Measurements from ENCODE around the gene GCAT. TPM values are rescaled to one million over a fixed set of nuclear protein-coding genes. Genes with fewer than 3 reads are reported as not detected.

Gene GCAT
- total RNA-seq, 1 donor from 2014 or later, result 10.2 TPM

GRCh38 chr22:37844904-37845329, 37.2 kb downstream of the GCAT start:
- DNase-seq, result no peak

- DNase-seq, result no peak
Measured at GRCh38 chr22:37846433-37846832, 38.7 kb downstream of the GCAT start.

GRCh38 chr22:37848587-37849088, 40.9 kb downstream of the GCAT start:
- no peak for DNase-seq

GRCh38 chr22:37849089-37849751, 41.5 kb downstream of the GCAT start, which contains the start of gene EIF3L:
Gene EIF3L, plus strand, starts transcription at chr22:37849419. Its CDS starts 31 bp downstream, at chr22:37849450.
- peak; percentile 86 for DNase-seq

GRCh38 chr22:37850801-37851200, 43.1 kb downstream of the GCAT start:
- no peak for DNase-seq

GRCh38 chr22:37852418-37852817, 44.7 kb downstream of the GCAT start:
- DNase-seq, result no peak

- DNase-seq, result no peak
Measured at GRCh38 chr22:37854946-37855345, 47.2 kb downstream of the GCAT start.

GRCh38 chr22:37855462-37855861, 47.7 kb downstream of the GCAT start:
- no peak for DNase-seq

GRCh38 chr22:37860796-37861421, 53.2 kb downstream of the GCAT start:
- DNase-seq, result no peak

GRCh38 chr22:37862570-37863325, 55.0 kb downstream of the GCAT start:
- no peak for DNase-seq

GRCh38 chr22:37865510-37865909, 57.8 kb downstream of the GCAT start:
- DNase-seq, result no peak

Small RNAs within 50 kb of the gene (small RNA-seq; reads per million reads assigned to genes)
- gene MIR659 (ENCODE audit: low replicate concordance), result 1.1 reads per million, percentile 79 among the genes with 10 or more reads in this experiment

Other genes with a start within 250 kb of the GCAT start
- gene CDC42EP1, start 247.5 kb upstream of the GCAT start, total RNA-seq, result 8.9 TPM
- gene LGALS2, start 227.8 kb upstream of the GCAT start, total RNA-seq, result 0.39 TPM
- 29.9 TPM for gene GGA1, start 199.1 kb upstream of the GCAT start, total RNA-seq
- gene SH3BP1, start 168.3 kb upstream of the GCAT start, total RNA-seq, result 8.4 TPM
- gene PDXP, start 149.2 kb upstream of the GCAT start, total RNA-seq, result 2.0 TPM
- 1,340 TPM for gene LGALS1, start 132.3 kb upstream of the GCAT start, total RNA-seq
- 16.3 TPM for gene NOL12, start 121.6 kb upstream of the GCAT start, total RNA-seq
- 40.1 TPM for gene TRIOBP, start 110.9 kb upstream of the GCAT start, total RNA-seq
- gene GALR3, start 15.4 kb downstream of the GCAT start, total RNA-seq, result not detected
- 10.4 TPM for gene ANKRD54, start 36.4 kb downstream of the GCAT start, total RNA-seq
- 384 TPM for gene EIF3L, start 41.5 kb downstream of the GCAT start, total RNA-seq
- 18.8 TPM for gene MICALL1, start 98.4 kb downstream of the GCAT start, total RNA-seq
- gene C22orf23, start 145.7 kb downstream of the GCAT start, total RNA-seq, result 0.20 TPM
- gene POLR2F, start 145.8 kb downstream of the GCAT start, total RNA-seq, result 30.6 TPM
- 4.3 TPM for gene SOX10, start 176.6 kb downstream of the GCAT start, total RNA-seq
- gene PICK1, start 249.5 kb downstream of the GCAT start, total RNA-seq, result 15.4 TPM